Brain microvascular endothelial cell (primary cell): ENCODE measurements around the gene IKBKE.

Experiments used
- DNase-seq: peaks from one replicate; pipeline ENCODE4 v3.0.0-alpha.2; 2020
- H3K27ac ChIP-seq: fragments of 250-450 bp; sonication (Bioruptor Pico); 2 replicates; pipeline ENCODE4 v1.5.1; 2020; ENCODE audit warnings: mild to moderate bottlenecking, moderate library complexity
- H3K27me3 ChIP-seq: fragments of 250-450 bp; sonication (Bioruptor Pico); replicated peaks from 2 replicates; pipeline ENCODE4 v1.5.1; 2020; ENCODE audit warnings: mild to moderate bottlenecking
- H3K36me3 ChIP-seq: fragments of 250-450 bp; sonication (Bioruptor Pico); replicated peaks from 2 replicates; pipeline ENCODE4 v1.5.1; 2020; ENCODE audit warnings: mild to moderate bottlenecking
- H3K4me3 ChIP-seq: 2 replicates; pipeline ENCODE4 v1.5.1; 2011; ENCODE audit warnings: low read depth, mild to moderate bottlenecking, control low read depth, low read length, moderate library complexity
- in situ Hi-C: cut with HindIII; loops from 2 replicates; pipeline ENCODE4 v1.10.0; 2017; ENCODE audit warnings: low sequenced_read_pairs, low pct_ligation_motif_present
- TF ChIP-seq, protein P1 (sequence below): IDR thresholded peaks from 2 replicates; pipeline ENCODE4 v1.5.1; 2011; ENCODE audit warnings: low read depth, mild to moderate bottlenecking, moderate library complexity, low read length, control low read depth, inconsistent platforms; ENCODE audit errors: missing control alignments

IKBKE gene

GRCh38 chr1:206476591-206476990 is 6.3 kb downstream of the IKBKE start:
- no peak overlapping the region for H3K27ac ChIP-seq
- H3K27me3 ChIP-seq: no peaks in the 10 kb centered on the region
- peaks cover 69% of the 10 kb centered on the region for H3K36me3 ChIP-seq
- DNase-seq: no peak
- TF ChIP-seq, protein P1, sequence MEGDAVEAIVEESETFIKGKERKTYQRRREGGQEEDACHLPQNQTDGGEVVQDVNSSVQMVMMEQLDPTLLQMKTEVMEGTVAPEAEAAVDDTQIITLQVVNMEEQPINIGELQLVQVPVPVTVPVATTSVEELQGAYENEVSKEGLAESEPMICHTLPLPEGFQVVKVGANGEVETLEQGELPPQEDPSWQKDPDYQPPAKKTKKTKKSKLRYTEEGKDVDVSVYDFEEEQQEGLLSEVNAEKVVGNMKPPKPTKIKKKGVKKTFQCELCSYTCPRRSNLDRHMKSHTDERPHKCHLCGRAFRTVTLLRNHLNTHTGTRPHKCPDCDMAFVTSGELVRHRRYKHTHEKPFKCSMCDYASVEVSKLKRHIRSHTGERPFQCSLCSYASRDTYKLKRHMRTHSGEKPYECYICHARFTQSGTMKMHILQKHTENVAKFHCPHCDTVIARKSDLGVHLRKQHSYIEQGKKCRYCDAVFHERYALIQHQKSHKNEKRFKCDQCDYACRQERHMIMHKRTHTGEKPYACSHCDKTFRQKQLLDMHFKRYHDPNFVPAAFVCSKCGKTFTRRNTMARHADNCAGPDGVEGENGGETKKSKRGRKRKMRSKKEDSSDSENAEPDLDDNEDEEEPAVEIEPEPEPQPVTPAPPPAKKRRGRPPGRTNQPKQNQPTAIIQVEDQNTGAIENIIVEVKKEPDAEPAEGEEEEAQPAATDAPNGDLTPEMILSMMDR: no peak
- in situ Hi-C loops: loop anchor here (25.0 kb wide), 1 partner anchor 111 kb away; no protein-coding TSS in a partner anchor
- H3K4me3 ChIP-seq: no peak overlapping the region

GRCh38 chr1:206477110-206477509 is 6.8 kb downstream of the IKBKE start:
- Histone ChIP-seq H3K4me3 (no peak overlapping the region), H3K27ac (no peak overlapping the region), H3K27me3 (no peaks in the 10 kb centered on the region), H3K36me3 (peaks cover 72% of the 10 kb centered on the region)
- DNase-seq: no peak
- in situ Hi-C loops: loop anchor here (25.0 kb wide), 1 partner anchor 110 kb away; no protein-coding TSS in a partner anchor
- TF ChIP-seq, protein P1: no peak

GRCh38 chr1:206477581-206478380 is 7.5 kb downstream of the IKBKE start:
- in situ Hi-C loops: loop anchor here (25.0 kb wide), 1 partner anchor 110 kb away; no protein-coding TSS in a partner anchor
- H3K27me3 ChIP-seq: no peaks in the 10 kb centered on the region
- DNase-seq: no peak
- H3K27ac ChIP-seq: no peak overlapping the region
- no peak overlapping the region for H3K4me3 ChIP-seq
- peaks cover 78% of the 10 kb centered on the region for H3K36me3 ChIP-seq
- TF ChIP-seq, protein P1: no peak

DNA sequence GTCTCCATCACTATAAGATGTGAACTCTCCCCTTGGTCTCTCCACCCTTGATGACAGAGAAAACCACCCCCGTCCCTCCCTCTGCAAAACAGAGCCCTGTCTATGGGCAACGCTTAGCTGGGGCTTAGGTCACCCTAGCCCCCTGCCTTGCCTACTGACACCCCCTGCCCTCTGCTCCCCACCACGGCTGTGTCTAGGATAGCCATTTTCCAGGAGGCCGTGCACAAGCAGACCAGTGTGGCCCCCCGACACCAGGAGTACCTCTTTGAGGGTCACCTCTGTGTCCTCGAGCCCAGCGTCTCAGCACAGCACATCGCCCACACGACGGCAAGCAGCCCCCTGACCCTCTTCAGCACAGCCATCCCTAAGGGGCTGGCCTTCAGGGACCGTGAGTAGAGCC is 8.5 kb downstream of the IKBKE start:
- Histone ChIP-seq H3K27me3 (no peaks in the 10 kb centered on the region), H3K4me3 (no peak overlapping the region), H3K36me3 (peaks cover 87% of the 10 kb centered on the region), H3K27ac (no peak overlapping the region)
- in situ Hi-C loops: loop anchor here (25.0 kb wide), 1 partner anchor 109 kb away; no protein-coding TSS in a partner anchor
- DNase-seq: no peak
- TF ChIP-seq, protein P1: no peak

- Histone ChIP-seq H3K27ac (no peak overlapping the region), H3K4me3 (no peak overlapping the region), H3K27me3 (no peaks in the 10 kb centered on the region), H3K36me3 (peaks cover 88% of the 10 kb centered on the region)
- TF ChIP-seq, protein P1: peak; percentile 86
- in situ Hi-C loops: loop anchor here (25.0 kb wide), 1 partner anchor 108 kb away; no protein-coding TSS in a partner anchor
- DNase-seq: peak; percentile 75
Measured at GRCh38 chr1:206479183-206480125, 9.2 kb downstream of the IKBKE start.
